ENCODE data around the gene ITGB3BP. TPM values are rescaled to one million over a fixed set of nuclear protein-coding genes. Genes with fewer than 3 reads are reported as not detected.
"Not testable (repeated sequence)": the region's sequence is repeated elsewhere in the genome, so short reads cannot be mapped to it uniquely, and the experiment has no call there.

Gene ITGB3BP
- 96.1 TPM for total RNA-seq
- 10.9 TPM for polyA plus RNA-seq

- DNase-seq (ENCODE audit: extremely low spot score), result peak; percentile 91
- no peaks in the 10 kb centered on the region for H3K4me1 ChIP-seq (ENCODE audit: insufficient read depth)
- H3K27ac ChIP-seq (ENCODE audit: low read depth), result peak within 1 kb of the TSS; percentile 53
- no peaks in the 10 kb centered on the region for H3K36me3 ChIP-seq (ENCODE audit: insufficient read depth)
- peak within 1 kb of the TSS; percentile 52 for H3K4me3 ChIP-seq (ENCODE audit: low read depth, low read length)
- under 1% methylated on average over 50 of the region's 50 CpGs for WGBS
These were observed at the start of gene ITGB3BP, which contains the start of gene EFCAB7 for GRCh38 chr1:63522891-63523728. ITGB3BP (minus strand) TSS chr1:63523225; CDS start chr1:63523133, 92 bp downstream. EFCAB7 (plus strand) TSS chr1:63523525; CDS start chr1:63525573, 2,048 bp downstream.

GRCh38 chr1:63572686-63573085, 49.7 kb upstream of the ITGB3BP start:
- not testable (repeated sequence) for H3K4me3 ChIP-seq (ENCODE audit: low read depth, low read length); DNase-seq (ENCODE audit: extremely low spot score); H3K4me1 ChIP-seq (ENCODE audit: insufficient read depth); H3K36me3 ChIP-seq (ENCODE audit: insufficient read depth); H3K27ac ChIP-seq (ENCODE audit: low read depth)
- 85% methylated on average over 8 of the region's 8 CpGs for WGBS

- no peak overlapping the region for H3K4me3 ChIP-seq (ENCODE audit: low read depth, low read length)
- no peak for DNase-seq (ENCODE audit: extremely low spot score)
- no peak overlapping the region for H3K27ac ChIP-seq (ENCODE audit: low read depth)
- H3K4me1 ChIP-seq (ENCODE audit: insufficient read depth), result no peaks in the 10 kb centered on the region
- WGBS, result 79% methylated on average over 3 of the region's 3 CpGs
- peaks cover 2% of the 10 kb centered on the region for H3K36me3 ChIP-seq (ENCODE audit: insufficient read depth)
These were observed 46.8 kb upstream of the ITGB3BP start for GRCh38 chr1:63569640-63570316.

GRCh38 chr1:63569068-63569467, 46.0 kb upstream of the ITGB3BP start:
- Histone ChIP-seq H3K4me3 (ENCODE audit: low read depth, low read length) (no peak overlapping the region), H3K4me1 (ENCODE audit: insufficient read depth) (no peaks in the 10 kb centered on the region), H3K36me3 (ENCODE audit: insufficient read depth) (peaks cover 2% of the 10 kb centered on the region), H3K27ac (ENCODE audit: low read depth) (no peak overlapping the region)
- DNase-seq (ENCODE audit: extremely low spot score), result no peak
- 91% methylated on average over 4 of the region's 4 CpGs for WGBS

- H3K36me3 ChIP-seq (ENCODE audit: insufficient read depth), result peaks cover 2% of the 10 kb centered on the region
- DNase-seq (ENCODE audit: extremely low spot score), result no peak
- H3K4me1 ChIP-seq (ENCODE audit: insufficient read depth), result no peaks in the 10 kb centered on the region
- no peak overlapping the region for H3K4me3 ChIP-seq (ENCODE audit: low read depth, low read length)
- no peak overlapping the region for H3K27ac ChIP-seq (ENCODE audit: low read depth)
These were observed 40.7 kb upstream of the ITGB3BP start for GRCh38 chr1:63563745-63564144.

GRCh38 chr1:63559357-63559756, 36.3 kb upstream of the ITGB3BP start:
- Histone ChIP-seq H3K4me3 (ENCODE audit: low read depth, low read length) (no peak overlapping the region), H3K4me1 (ENCODE audit: insufficient read depth) (no peaks in the 10 kb centered on the region), H3K36me3 (ENCODE audit: insufficient read depth) (no peaks in the 10 kb centered on the region), H3K27ac (ENCODE audit: low read depth) (no peak overlapping the region)
- no peak for DNase-seq (ENCODE audit: extremely low spot score)
- WGBS, result 95% methylated on average over 2 of the region's 2 CpGs

- no peak overlapping the region for H3K4me3 ChIP-seq (ENCODE audit: low read depth, low read length)
- H3K27ac ChIP-seq (ENCODE audit: low read depth), result no peak overlapping the region
- DNase-seq (ENCODE audit: extremely low spot score), result no peak
- 72% methylated on average over 6 of the region's 6 CpGs for WGBS
- H3K4me1 ChIP-seq (ENCODE audit: insufficient read depth), result no peaks in the 10 kb centered on the region
- no peaks in the 10 kb centered on the region for H3K36me3 ChIP-seq (ENCODE audit: insufficient read depth)
These were observed 34.5 kb upstream of the ITGB3BP start for GRCh38 chr1:63557365-63557987.

- no peak for DNase-seq (ENCODE audit: extremely low spot score)
- Histone ChIP-seq H3K4me1 (ENCODE audit: insufficient read depth) (no peaks in the 10 kb centered on the region), H3K36me3 (ENCODE audit: insufficient read depth) (no peaks in the 10 kb centered on the region), H3K4me3 (ENCODE audit: low read depth, low read length) (no peak overlapping the region), H3K27ac (ENCODE audit: low read depth) (no peak overlapping the region)
These were observed 32.5 kb upstream of the ITGB3BP start for GRCh38 chr1:63555480-63555879.

GRCh38 chr1:63548877-63549276, 25.9 kb upstream of the ITGB3BP start:
- Histone ChIP-seq H3K27ac (ENCODE audit: low read depth) (no peak overlapping the region), H3K4me3 (ENCODE audit: low read depth, low read length) (no peak overlapping the region), H3K36me3 (ENCODE audit: insufficient read depth) (no peaks in the 10 kb centered on the region), H3K4me1 (ENCODE audit: insufficient read depth) (no peaks in the 10 kb centered on the region)
- DNase-seq (ENCODE audit: extremely low spot score), result no peak
- 96% methylated on average over 13 of the region's 13 CpGs for WGBS

- H3K36me3 ChIP-seq (ENCODE audit: insufficient read depth), result no peaks in the 10 kb centered on the region
- 86% methylated on average over 2 of the region's 2 CpGs for WGBS
- H3K4me3 ChIP-seq (ENCODE audit: low read depth, low read length), result no peak overlapping the region
- no peak overlapping the region for H3K27ac ChIP-seq (ENCODE audit: low read depth)
- H3K4me1 ChIP-seq (ENCODE audit: insufficient read depth), result no peaks in the 10 kb centered on the region
- no peak for DNase-seq (ENCODE audit: extremely low spot score)
These were observed 25.3 kb upstream of the ITGB3BP start for GRCh38 chr1:63548303-63548702.

- 81% methylated on average over 2 of the region's 2 CpGs for WGBS
- no peak for DNase-seq (ENCODE audit: extremely low spot score)
- H3K4me3 ChIP-seq (ENCODE audit: low read depth, low read length), result no peak overlapping the region
- H3K27ac ChIP-seq (ENCODE audit: low read depth), result no peak overlapping the region
- no peaks in the 10 kb centered on the region for H3K4me1 ChIP-seq (ENCODE audit: insufficient read depth)
- no peaks in the 10 kb centered on the region for H3K36me3 ChIP-seq (ENCODE audit: insufficient read depth)
These were observed 24.7 kb upstream of the ITGB3BP start for GRCh38 chr1:63547621-63548294.

GRCh38 chr1:63545780-63546179, 22.8 kb upstream of the ITGB3BP start:
- Histone ChIP-seq H3K27ac (ENCODE audit: low read depth) (no peak overlapping the region), H3K4me3 (ENCODE audit: low read depth, low read length) (no peak overlapping the region), H3K4me1 (ENCODE audit: insufficient read depth) (no peaks in the 10 kb centered on the region), H3K36me3 (ENCODE audit: insufficient read depth) (no peaks in the 10 kb centered on the region)
- DNase-seq (ENCODE audit: extremely low spot score), result no peak

GRCh38 chr1:63537940-63538339, 14.9 kb upstream of the ITGB3BP start:
- Histone ChIP-seq H3K4me3 (ENCODE audit: low read depth, low read length) (no peak overlapping the region), H3K36me3 (ENCODE audit: insufficient read depth) (peaks cover 2% of the 10 kb centered on the region), H3K27ac (ENCODE audit: low read depth) (no peak overlapping the region), H3K4me1 (ENCODE audit: insufficient read depth) (no peaks in the 10 kb centered on the region)
- 63% methylated on average over 1 of the region's 1 CpG for WGBS
- DNase-seq (ENCODE audit: extremely low spot score), result no peak
